SK-N-SH (cell line): Measurements from ENCODE around the gene GNAI3.

Experiments used
- CTCF ChIP-seq: fragments of 200-600 bp; sonication (generic); IDR thresholded peaks from 2 replicates; pipeline ENCODE4 v1.6.1; 2017; ENCODE audit warnings: antibody characterized with exemption, mild to moderate bottlenecking, moderate library complexity
- EP300 ChIP-seq, 2 experiments: IDR thresholded peaks; 2 replicates each; pipeline versions ENCODE4 v1.4.0 to v1.6.1; 2012; ENCODE audit warnings: borderline replicate concordance in 1 of 2, low read depth in 1 of 2, low read length in 1 of 2
- EZH2phosphoT487 ChIP-seq: fragments of 200-600 bp; sonication (generic); IDR thresholded peaks from 2 replicates; pipeline ENCODE4 v1.6.1; 2017; ENCODE audit warnings: low read depth, mixed run types, mild to moderate bottlenecking, antibody characterized with exemption, moderate library complexity, borderline replicate concordance
- FOSL2 ChIP-seq: IDR thresholded peaks from 2 replicates; pipeline ENCODE4 v1.4.0; 2012; ENCODE audit warnings: low read depth, mild to moderate bottlenecking, moderate library complexity, borderline replicate concordance
- FOXM1 ChIP-seq: IDR thresholded peaks from 2 replicates; pipeline ENCODE4 v1.4.0; 2012; ENCODE audit warnings: low read depth, mild to moderate bottlenecking
- MXI1 ChIP-seq: IDR thresholded peaks from 2 replicates; pipeline ENCODE4 v1.6.1; 2012; ENCODE audit warnings: mild to moderate bottlenecking, low read depth, low read length, improper control_type of control experiment
- NRF1 ChIP-seq: IDR thresholded peaks from 2 replicates; pipeline ENCODE4 v1.6.1; 2012; ENCODE audit warnings: low read depth, mild to moderate bottlenecking, low read length
- REST ChIP-seq: IDR thresholded peaks from 2 replicates; pipeline ENCODE4 v1.6.1; 2012; ENCODE audit warnings: mild to moderate bottlenecking, low read depth, low read length, moderate library complexity
- RFX5 ChIP-seq: IDR thresholded peaks from 2 replicates; pipeline ENCODE4 v1.6.1; 2012; ENCODE audit warnings: mild to moderate bottlenecking, improper control_type of control experiment, low read length
- SIN3A ChIP-seq: IDR thresholded peaks from 2 replicates; pipeline ENCODE4 v1.6.1; 2012; ENCODE audit warnings: low read depth, mild to moderate bottlenecking, low read length, moderate library complexity, borderline replicate concordance
- TCF12 ChIP-seq: IDR thresholded peaks from 2 replicates; pipeline ENCODE4 v1.4.0; 2012
- USF2 ChIP-seq: fragments of 150-350 bp; IDR thresholded peaks from 2 replicates; pipeline ENCODE4 v1.6.1; 2017; ENCODE audit warnings: antibody characterized with exemption, low read length, low read depth, borderline replicate concordance

GRCh38 chr1:109657970-109658369 lies 109.6 kb downstream of the GNAI3 start:
- TF ChIP-seq MXI1 (no peak), USF2 (no peak), FOXM1 (no peak), RFX5 (no peak), NRF1 (no peak), TCF12 (no peak), CTCF (no peak), EP300 (IDR thresholded peaks at IDR 0.05; ENCODE audit: borderline replicate concordance in 1 of 2, low read depth in 1 of 2, low read length in 1 of 2) (no peak), FOSL2 (no peak), REST (no peak), EZH2phosphoT487 (no peak), SIN3A (no peak)
